Epithelial cell of esophagus (primary cell): ENCODE data around the gene MAP1LC3B2.
A peak's percentile ranks its signal among the peaks of the same experiment; 100 is the strongest.

ENCODE experiments used
- DNase-seq: peaks from one replicate; pipeline ENCODE4 v3.0.0; 2010; ENCODE audit warnings: low read depth
- H3K4me3 ChIP-seq: 2 replicates; pipeline ENCODE4 v1.5.1; 2011; ENCODE audit warnings: mild to moderate bottlenecking, low read length, control low read depth
- CTCF ChIP-seq: IDR thresholded peaks from 2 replicates; pipeline ENCODE4 v1.5.1; 2011; ENCODE audit warnings: low read depth, mild to moderate bottlenecking, low read length, control low read depth, inconsistent platforms; ENCODE audit not compliant: insufficient read depth; ENCODE audit errors: missing control alignments

Gene MAP1LC3B2

GRCh38 chr12:116604178-116604895, 45.2 kb downstream of the MAP1LC3B2 start:
- no peak for DNase-seq
- no peak for TF ChIP-seq CTCF
- H3K4me3 ChIP-seq: no peak overlapping the region

DNA sequence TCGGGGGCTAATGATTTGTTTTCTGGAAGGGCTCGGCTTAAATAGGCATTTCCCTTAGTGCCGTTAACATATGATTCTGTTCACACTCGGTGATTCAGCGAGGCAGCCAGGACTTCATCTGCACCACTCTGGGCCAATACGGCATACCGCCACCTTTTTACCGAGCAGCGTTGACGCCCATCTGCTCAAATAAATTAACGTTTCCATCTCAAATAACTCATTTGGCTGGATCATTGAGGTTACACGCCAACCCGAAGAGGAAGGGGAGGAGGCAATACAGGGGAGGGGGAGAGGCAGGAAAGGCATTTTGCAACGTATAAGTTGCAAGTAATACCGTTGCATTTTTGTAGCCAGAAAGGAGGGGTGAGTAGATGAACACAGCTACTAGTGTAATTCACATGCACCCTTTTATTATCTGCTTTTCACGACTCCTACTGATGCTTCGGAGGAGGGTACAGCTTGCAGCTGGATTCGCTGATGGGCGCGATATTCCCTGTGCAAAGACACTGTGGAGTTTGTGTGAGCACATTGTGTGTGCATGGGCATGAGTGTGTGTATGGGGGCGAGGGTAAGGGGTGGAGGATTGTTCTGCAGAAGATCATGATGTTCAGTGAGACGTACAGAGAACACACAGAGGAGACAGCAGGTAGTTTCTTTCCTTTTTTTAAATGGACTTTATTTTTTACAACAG, 45.9 kb downstream of the MAP1LC3B2 start:
- peak; percentile 26 for DNase-seq
- TF ChIP-seq CTCF: no peak
- no peak overlapping the region for H3K4me3 ChIP-seq

DNA sequence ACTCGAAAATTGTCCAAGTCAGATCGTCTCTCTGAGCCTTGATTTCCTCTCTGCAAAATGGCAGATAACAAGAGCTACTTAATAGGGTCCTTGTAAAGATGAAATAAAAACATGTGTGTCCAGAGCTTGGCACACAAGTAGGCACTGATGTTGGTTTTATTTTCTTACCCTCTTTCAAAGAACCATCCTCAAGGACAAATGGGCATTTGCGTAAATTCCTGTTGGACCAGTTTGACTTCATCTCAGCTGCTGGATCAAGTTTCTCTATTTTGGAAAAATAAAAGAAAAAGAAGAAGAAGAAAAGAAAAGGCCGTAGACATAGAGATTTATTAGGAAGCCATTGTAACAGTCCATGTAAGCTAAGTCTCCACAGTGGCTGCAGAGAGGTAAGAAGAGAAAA, 47.2 kb downstream of the MAP1LC3B2 start:
- no peak for TF ChIP-seq CTCF
- DNase-seq: peak; percentile 63

DNA sequence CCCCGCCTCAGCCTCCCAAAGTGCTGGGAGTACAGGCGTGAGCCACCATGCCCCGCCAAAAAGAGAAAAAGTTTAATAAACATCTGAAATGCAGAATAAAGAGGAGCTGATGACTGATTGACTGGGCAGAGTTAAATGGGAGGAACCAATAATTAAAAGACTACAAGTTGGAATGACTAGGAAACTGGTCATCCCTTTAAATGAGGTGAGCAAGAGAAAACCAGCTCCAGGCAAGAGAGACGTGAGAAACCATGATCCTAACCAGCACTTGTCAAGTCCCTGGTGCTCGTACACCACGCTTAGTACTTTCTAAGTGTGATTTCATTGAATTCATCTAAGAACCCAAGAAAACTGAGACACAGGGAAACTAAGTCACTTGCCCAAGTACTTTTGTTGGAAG, 47.9 kb downstream of the MAP1LC3B2 start:
- DNase-seq: peak; percentile 75
- H3K4me3 ChIP-seq: no peak overlapping the region
- no peak for TF ChIP-seq CTCF

More for the DNA sequence above, 47.2 kb downstream of the MAP1LC3B2 start:
- no peak overlapping the region for H3K4me3 ChIP-seq

DNA sequence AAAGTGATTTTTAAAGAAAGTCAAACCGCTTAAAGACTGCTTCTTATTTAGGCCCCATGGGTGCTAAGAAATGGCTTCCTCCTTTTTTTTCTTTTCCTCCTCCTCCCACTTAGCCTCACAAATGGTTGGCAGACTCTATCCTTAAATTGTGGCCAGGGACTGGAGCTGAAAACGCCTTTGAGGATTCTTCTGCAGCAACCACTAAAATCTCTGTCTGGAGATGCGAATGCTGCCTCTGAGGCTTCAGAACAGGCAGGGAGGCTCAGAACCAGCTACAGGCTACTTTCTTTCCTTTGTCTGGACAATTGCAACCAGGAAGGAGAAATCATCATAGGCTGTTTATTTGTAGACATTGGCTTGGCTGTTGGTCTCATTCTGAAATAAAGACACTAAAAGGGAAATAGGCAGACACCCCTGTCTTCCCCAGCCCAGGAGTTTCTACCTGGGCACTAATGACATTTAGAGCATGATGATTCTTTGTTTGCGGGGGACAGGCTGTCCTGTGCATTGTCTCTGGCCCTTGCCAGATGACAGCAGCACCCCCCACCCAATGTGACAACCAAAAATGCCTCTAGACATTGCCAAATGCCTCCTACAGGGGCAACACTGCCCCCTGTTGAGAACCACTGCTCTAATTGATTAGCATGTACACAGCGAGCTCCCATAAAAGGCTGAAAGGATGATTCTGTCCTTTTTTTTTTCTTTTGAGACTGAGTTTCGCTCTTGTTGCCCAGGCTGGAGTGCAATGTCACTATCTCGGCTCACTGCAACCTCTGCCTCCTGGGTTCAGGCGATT, 50.3 kb downstream of the MAP1LC3B2 start:
- no peak for TF ChIP-seq CTCF
- DNase-seq: no peak

GRCh38 chr12:116610971-116611541, 51.9 kb downstream of the MAP1LC3B2 start:
- no peak for DNase-seq
- H3K4me3 ChIP-seq: no peak overlapping the region
- TF ChIP-seq CTCF: no peak

More for the DNA sequence above, 50.3 kb downstream of the MAP1LC3B2 start:
- no peak overlapping the region for H3K4me3 ChIP-seq
